Sigmoid colon (tissue), 3 donors: Measurements from ENCODE around the gene LTBP1.

Experiments
- CTCF ChIP-seq, 4 experiments: fragments of 450-650 bp in 3 of 4; fragments of 200-600 bp in 1 of 4; IDR thresholded peaks; one replicate each; pipeline ENCODE4 v1.5.1; 2016 to 2019; ENCODE audit warnings: antibody characterized with exemption in 4 of 4, mild to moderate bottlenecking in 3 of 4, moderate library complexity in 2 of 4
- POLR2A ChIP-seq, 2 donors: fragments of 450-650 bp; IDR thresholded peaks; one replicate each; pipeline ENCODE4 v1.6.1; 2016; ENCODE audit warnings: antibody characterized with exemption in 2 of 2, mild to moderate bottlenecking in 2 of 2, moderate library complexity in 2 of 2

GRCh38 chr2:33421820-33422219 is 475.1 kb downstream of the LTBP1 start:
- TF ChIP-seq CTCF (IDR thresholded peaks at IDR 0.05) (no peak), POLR2A (IDR thresholded peaks at IDR 0.05) (no peak)
